SK-N-SH (cell line): Measurements from ENCODE around the gene CYB5D1. TPM values are rescaled to one million over a fixed set of nuclear protein-coding genes. Genes with fewer than 3 reads are reported as not detected.

Experiments
- CTCF ChIA-PET: fragments of 300-600, 350-600 bp; formaldehyde crosslinking; extraction: SDS; loops from one replicate; lab custom pipeline; 2021; lab: Yijun Ruan, JAX
- POLR2A ChIA-PET: fragments of 350-600 bp; sonication (Branson Sonifier 250); formaldehyde crosslinking; extraction: SDS; loops from one replicate; lab custom pipeline; 2020; ENCODE audit warnings: antibody characterized with exemption, inconsistent platforms; lab: Yijun Ruan, JAX
- DNase-seq: peaks from one replicate; pipeline ENCODE4 v3.0.0; 2012
- H2AFZ ChIP-seq: fragments of 200-600 bp; sonication (generic); 2 replicates; pipeline ENCODE4 v1.8.1; 2016; ENCODE audit warnings: antibody characterized with exemption, mild to moderate bottlenecking, low read depth
- H3F3A ChIP-seq: fragments of 200-600 bp; sonication (generic); replicated peaks from 2 replicates; pipeline ENCODE3; 2016; ENCODE audit warnings: antibody characterized with exemption, mild to moderate bottlenecking; ENCODE audit not compliant: insufficient read depth
- H3K27ac ChIP-seq, 2 experiments: fragments of 200-500 bp in 1 of 2; fragments of 200-600 bp in 1 of 2; sonication (Bioruptor generic) in 1 of 2; sonication (generic), shearing (Covaris generic) in 1 of 2; 2 replicates each; pipeline versions ENCODE4 v1.5.1 to v1.6.1; 2014 to 2016; ENCODE audit warnings: low read depth in 2 of 2, inconsistent platforms in 1 of 2, low read length in 1 of 2, mild to moderate bottlenecking in 1 of 2, mixed read lengths in 1 of 2
- H3K27me3 ChIP-seq: fragments of 200-600 bp; sonication (generic), shearing (Covaris generic); 2 replicates; pipeline ENCODE4 v1.6.1; 2016; ENCODE audit warnings: mixed run types; ENCODE audit not compliant: insufficient read depth
- H3K36me3 ChIP-seq, 2 experiments: fragments of 200-500 bp in 1 of 2; fragments of 200-600 bp in 1 of 2; sonication (Bioruptor generic) in 1 of 2; sonication (generic) in 1 of 2; replicated peaks in 1 of 2; 2 replicates each; pipeline versions ENCODE3 to v1.5.1; 2014 to 2016; ENCODE audit warnings: low read length in 1 of 2, mild to moderate bottlenecking in 1 of 2; ENCODE audit not compliant: insufficient read depth in 2 of 2, control insufficient read depth in 1 of 2
- H3K4me1 ChIP-seq, 2 experiments: fragments of 200-500 bp in 1 of 2; fragments of 200-600 bp in 1 of 2; sonication (Bioruptor generic) in 1 of 2; sonication (generic), shearing (Covaris generic) in 1 of 2; 2 replicates each; pipeline versions ENCODE4 v1.5.1 to v1.6.1; 2014 to 2016; ENCODE audit warnings: low read depth in 1 of 2, low read length in 1 of 2, mixed run types in 1 of 2; ENCODE audit not compliant: insufficient read depth in 2 of 2, control insufficient read depth in 1 of 2
- H3K4me2 ChIP-seq: fragments of 200-600 bp; sonication (generic), shearing (Covaris generic); 2 replicates; pipeline ENCODE4 v1.6.1; 2017; ENCODE audit warnings: mixed run types
- H3K4me3 ChIP-seq, 2 experiments: fragments of 200-500 bp in 1 of 2; fragments of 200-600 bp in 1 of 2; sonication (Bioruptor generic) in 1 of 2; sonication (generic), shearing (Covaris generic) in 1 of 2; 2 replicates each; pipeline versions ENCODE4 v1.5.1 to v1.8.1; 2014 to 2016; ENCODE audit warnings: low read depth in 2 of 2, inconsistent platforms in 1 of 2, low read length in 1 of 2, mild to moderate bottlenecking in 1 of 2, mixed read lengths in 1 of 2, moderate library complexity in 1 of 2
- H3K79me2 ChIP-seq: fragments of 200-600 bp; sonication (generic); 2 replicates; pipeline ENCODE4 v1.8.1; 2017; ENCODE audit warnings: mild to moderate bottlenecking; ENCODE audit not compliant: insufficient read depth
- H3K9ac ChIP-seq: fragments of 200-600 bp; sonication (generic); 2 replicates; pipeline ENCODE4 v1.6.1; 2017; ENCODE audit warnings: mixed run types
- H3K9me2 ChIP-seq: fragments of 200-600 bp; sonication (generic); 2 replicates; pipeline ENCODE4 v1.6.1; 2017; ENCODE audit warnings: mixed run types
- H3K9me3 ChIP-seq: fragments of 200-600 bp; sonication (generic); 2 replicates; pipeline ENCODE4 v1.6.1; 2017; ENCODE audit warnings: mixed run types, mild to moderate bottlenecking, moderate library complexity
- H4K20me1 ChIP-seq: fragments of 200-600 bp; sonication (generic); 2 replicates; pipeline ENCODE4 v1.6.1; 2017; ENCODE audit warnings: mild to moderate bottlenecking, mixed run types; ENCODE audit not compliant: insufficient read depth
- EZH2phosphoT487 ChIP-seq: fragments of 200-600 bp; sonication (generic); IDR thresholded peaks from 2 replicates; pipeline ENCODE4 v1.6.1; 2017; ENCODE audit warnings: low read depth, mixed run types, mild to moderate bottlenecking, antibody characterized with exemption, moderate library complexity, borderline replicate concordance
- FOXM1 ChIP-seq: IDR thresholded peaks from 2 replicates; pipeline ENCODE4 v1.4.0; 2012; ENCODE audit warnings: low read depth, mild to moderate bottlenecking
- PBX3 ChIP-seq: IDR thresholded peaks from 2 replicates; pipeline ENCODE4; 2012
- RCOR1 ChIP-seq: fragments of 150-350 bp; IDR thresholded peaks from 2 replicates; pipeline ENCODE4 v1.6.1; 2017; ENCODE audit warnings: antibody characterized with exemption, low read length
- TEAD4 ChIP-seq: IDR thresholded peaks from 2 replicates; pipeline ENCODE4 v1.4.0; 2012; ENCODE audit warnings: mild to moderate bottlenecking, borderline replicate concordance; ENCODE audit not compliant: insufficient read depth
- WGBS: methylation state at CpG from one replicate; pipeline ENCODE4 v1.1.6; 2017; ENCODE audit warnings: low lambda C conversion rate; 5-methylcytosine and 5-hydroxymethylcytosine counted together
- polyA plus RNA-seq, 3 experiments: library from polyadenylated mRNA; depleted of rRNA; stranded (reverse); fragments of >200 nt; gene quantifications; 2 replicates each; pipeline ENCODE4 v1.2.3, GENCODE V29; 2012
- small RNA-seq, 7 experiments: library from RNA; depleted of rRNA; stranded (forward); fragments of <200 nt; gene quantifications; one replicate each; pipeline ENCODE3, GENCODE V24; 2012

CYB5D1 gene
- polyA plus RNA-seq, 1 of the 3 experiments (the other 2 are of a cell fraction), result 8.8 TPM

GRCh38 chr17:7910711-7911110, 52.9 kb downstream of the CYB5D1 start:
- no peaks in the 10 kb centered on the region for H3K79me2 ChIP-seq
- H3K4me2 ChIP-seq, result no peak overlapping the region
- H3K9me2 ChIP-seq, result no peaks in the 10 kb centered on the region
- ChIA-PET CTCF (interaction anchor here (0.9 to 4.4 kb wide), 6 partner anchors 13 to 147 kb away, joined by 3 to 90 read pairs (median 6); no protein-coding TSS in a partner anchor), POLR2A (no interaction called here)
- H3F3A ChIP-seq, result peaks cover 31% of the 10 kb centered on the region
- no peak overlapping the region for H3K27ac ChIP-seq
- peaks cover 15 to 64% of the 10 kb centered on the region in 2 experiments for H3K36me3 ChIP-seq
- no peak for DNase-seq
- H2AFZ ChIP-seq, result no peak overlapping the region
- no peak overlapping the region for H3K4me3 ChIP-seq
- H3K27me3 ChIP-seq, result no peaks in the 10 kb centered on the region
- H3K4me1 ChIP-seq, result peaks cover 5 to 8% of the 10 kb centered on the region in 2 experiments; a peak in 1 of 4 replicates
- no peaks in the 10 kb centered on the region for H4K20me1 ChIP-seq
- no peaks in the 10 kb centered on the region for H3K9me3 ChIP-seq
- no peak overlapping the region for H3K9ac ChIP-seq
- over 99% methylated on average over 13 of the region's 13 CpGs for WGBS
- no peak for TF ChIP-seq TEAD4

GRCh38 chr17:7911116-7911515, 53.3 kb downstream of the CYB5D1 start:
- 85% methylated on average over 8 of the region's 9 CpGs for WGBS
- no peak overlapping the region for H3K9ac ChIP-seq

More at GRCh38 chr17:7911116-7911515, 53.3 kb downstream of the CYB5D1 start:
- no peaks in the 10 kb centered on the region for H3K9me3 ChIP-seq
- no peaks in the 10 kb centered on the region for H4K20me1 ChIP-seq
- ChIA-PET POLR2A (no interaction called here), CTCF (interaction anchor here (0.9 to 5.7 kb wide), 6 partner anchors 22 to 146 kb away, joined by 3 to 90 read pairs (median 14); partner anchors contain the start of genes ALOX15B and CHD3)
- H3K4me3 ChIP-seq, result no peak overlapping the region
- no peak overlapping the region for H3K4me2 ChIP-seq
- H3K36me3 ChIP-seq, result peaks cover 15 to 60% of the 10 kb centered on the region in 2 experiments
- no peaks in the 10 kb centered on the region for H3K9me2 ChIP-seq
- H2AFZ ChIP-seq, result no peak overlapping the region
- H3K4me1 ChIP-seq, result peaks cover 6 to 10% of the 10 kb centered on the region in 2 experiments; a peak in 2 of 4 replicates
- H3K79me2 ChIP-seq, result no peaks in the 10 kb centered on the region
- H3K27ac ChIP-seq, result no peak overlapping the region
- DNase-seq, result no peak
- no peaks in the 10 kb centered on the region for H3K27me3 ChIP-seq
- TF ChIP-seq FOXM1 (no peak), PBX3 (no peak), EZH2phosphoT487 (no peak), RCOR1 (no peak)
- peaks cover 31% of the 10 kb centered on the region for H3F3A ChIP-seq

Small RNAs within 50 kb of the gene (small RNA-seq; reads per million reads assigned to genes)
- 0.58 to 7.9 (median 5.7) reads per million in 7 experiments for gene SCARNA21

Other genes with a start within 250 kb of the CYB5D1 start
- 56.4 and 62.3 TPM in 2 replicates for gene FXR2, start 243.1 kb upstream of the CYB5D1 start, polyA plus RNA-seq (2012; rRNA removed)
- gene SAT2, start 230.2 kb upstream of the CYB5D1 start, polyA plus RNA-seq (2012; rRNA removed), result 42.8 and 43.1 TPM in 2 replicates
- gene SHBG, start 227.9 kb upstream of the CYB5D1 start, polyA plus RNA-seq (2012; rRNA removed), result 0.70 and 1.1 TPM in 2 replicates
- 0.05 and 0.08 TPM in 2 replicates for gene ATP1B2, start 207.1 kb upstream of the CYB5D1 start, polyA plus RNA-seq (2012; rRNA removed)
- 47.3 and 62.6 TPM in 2 replicates for gene TP53, start 170.5 kb upstream of the CYB5D1 start, polyA plus RNA-seq (2012; rRNA removed)
- 6.6 and 8.6 TPM in 2 replicates for gene WRAP53, start 169.5 kb upstream of the CYB5D1 start, polyA plus RNA-seq (2012; rRNA removed)
- gene EFNB3, start 152.8 kb upstream of the CYB5D1 start, polyA plus RNA-seq (2012; rRNA removed), result 26.1 and 32.4 TPM in 2 replicates
- gene DNAH2, start 140.3 kb upstream of the CYB5D1 start, polyA plus RNA-seq (2012; rRNA removed), result 0.13 and 0.18 TPM in 2 replicates
- gene KDM6B, start 23.8 kb upstream of the CYB5D1 start, polyA plus RNA-seq (2012; rRNA removed), result 1.4 and 2.6 TPM in 2 replicates
- gene TMEM88, start 2.9 kb upstream of the CYB5D1 start, polyA plus RNA-seq (2012; rRNA removed), result 0.83 and 1.2 TPM in 2 replicates
- 133 and 202 TPM in 2 replicates for gene NAA38, start 444 bp upstream of the CYB5D1 start, polyA plus RNA-seq (2012; rRNA removed)
- 55.2 and 56.2 TPM in 2 replicates for gene CHD3, start 30.8 kb downstream of the CYB5D1 start, polyA plus RNA-seq (2012; rRNA removed)
- gene RNF227, start 58.3 kb downstream of the CYB5D1 start, polyA plus RNA-seq (2012; rRNA removed), result 7.4 and 9.0 TPM in 2 replicates
- gene KCNAB3, start 71.9 kb downstream of the CYB5D1 start, polyA plus RNA-seq (2012; rRNA removed), result 4.4 and 5.1 TPM in 2 replicates
- 390 and 555 TPM in 2 replicates for gene TRAPPC1, start 73.9 kb downstream of the CYB5D1 start, polyA plus RNA-seq (2012; rRNA removed)
- 26.3 and 27.4 TPM in 2 replicates for gene CNTROB, start 74.2 kb downstream of the CYB5D1 start, polyA plus RNA-seq (2012; rRNA removed)
- gene GUCY2D, start 144.6 kb downstream of the CYB5D1 start, polyA plus RNA-seq (2012; rRNA removed), result not detected in 2 replicates
- not detected in 2 replicates for gene ALOX15B, start 181.1 kb downstream of the CYB5D1 start, polyA plus RNA-seq (2012; rRNA removed)
- 0.20 TPM in 1 of 2 replicates, not detected in the other for gene ALOX12B, start 229.7 kb downstream of the CYB5D1 start, polyA plus RNA-seq (2012; rRNA removed)